GM18508 (cell line): ENCODE results near the gene VPS33B.

Experiments used
- ATAC-seq: cut with Tn5 transposase; IDR thresholded peaks from one replicate; pipeline ENCODE4 v1.9.1; 2021; ENCODE audit warnings: moderate number of reproducible peaks; ENCODE audit not compliant: insufficient read depth, unreplicated experiment

Gene VPS33B

GRCh38 chr15:90954712-90955623, 67.4 kb downstream of the VPS33B start, which contains the start of gene RCCD1:
Gene RCCD1, plus strand, starts transcription at chr15:90954884. Its CDS starts 1,851 bp downstream, at chr15:90956735.
- ATAC-seq = peak; percentile 66

GRCh38 chr15:90953947-90954711, 68.3 kb downstream of the VPS33B start:
- ATAC-seq = no peak

DNA sequence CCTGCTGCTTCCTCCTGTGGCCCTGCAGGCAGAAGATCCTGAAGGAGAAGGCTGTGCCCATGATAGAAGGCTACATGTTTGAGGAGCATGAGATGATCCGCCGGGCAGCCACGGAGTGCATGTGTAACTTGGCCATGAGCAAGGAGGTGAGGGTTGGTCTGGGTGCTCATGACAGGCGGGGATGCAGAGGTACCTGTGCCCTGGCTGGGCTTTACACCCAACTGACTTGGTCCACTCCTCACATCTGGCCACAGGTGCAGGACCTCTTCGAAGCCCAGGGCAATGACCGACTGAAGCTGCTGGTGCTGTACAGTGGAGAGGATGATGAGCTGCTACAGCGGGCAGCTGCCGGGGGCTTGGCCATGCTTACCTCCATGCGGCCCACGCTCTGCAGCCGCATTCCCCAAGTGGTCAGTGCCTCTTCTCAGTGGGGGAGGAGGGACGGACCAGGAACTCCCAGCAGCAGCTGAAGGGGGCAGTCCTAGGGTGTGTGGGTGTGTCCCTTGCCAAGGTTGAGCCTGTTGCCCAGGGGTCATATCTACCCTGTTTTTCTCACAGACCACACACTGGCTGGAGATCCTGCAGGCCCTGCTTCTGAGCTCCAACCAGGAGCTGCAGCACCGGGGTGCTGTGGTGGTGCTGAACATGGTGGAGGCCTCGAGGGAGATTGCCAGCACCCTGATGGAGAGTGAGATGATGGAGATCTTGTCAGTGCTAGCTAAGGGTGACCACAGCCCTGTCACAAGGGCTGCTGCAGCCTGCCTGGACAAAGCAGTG, 69.3 kb downstream of the VPS33B start:
- no peak for ATAC-seq

- no peak for ATAC-seq
Measured at GRCh38 chr15:90950676-90951075, 71.7 kb downstream of the VPS33B start.

DNA sequence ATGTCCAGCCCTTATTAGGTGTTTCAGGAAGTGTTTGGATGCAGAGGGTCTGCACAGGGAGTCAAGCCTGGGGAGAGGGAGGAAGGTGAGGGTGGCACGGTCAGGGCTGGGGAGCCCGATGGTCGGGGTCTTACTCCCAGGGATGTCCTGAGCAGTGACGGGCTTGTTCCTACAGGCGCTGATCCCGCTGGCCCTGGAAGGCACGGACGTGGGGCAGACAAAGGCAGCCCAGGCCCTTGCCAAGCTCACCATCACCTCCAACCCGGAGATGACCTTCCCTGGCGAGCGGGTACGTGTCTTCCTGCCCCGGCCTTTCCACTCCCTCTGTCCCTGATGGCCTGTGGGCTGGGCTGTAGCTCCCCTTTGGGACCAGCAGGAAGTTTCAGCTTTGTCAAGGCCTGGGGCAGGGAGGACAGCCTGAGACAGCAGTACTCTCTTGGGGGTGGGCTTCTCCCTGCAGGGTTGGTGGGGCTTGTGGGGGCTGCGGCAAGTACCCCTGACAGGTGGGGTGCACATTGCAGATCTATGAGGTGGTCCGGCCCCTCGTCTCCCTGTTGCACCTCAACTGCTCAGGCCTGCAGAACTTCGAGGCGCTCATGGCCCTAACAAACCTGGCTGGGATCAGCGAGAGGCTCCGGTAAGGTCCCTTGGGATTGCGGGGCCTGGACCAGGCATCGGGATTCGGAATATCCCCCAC, 72.3 kb downstream of the VPS33B start:
- ATAC-seq = no peak
